H9 (cell line): ENCODE results near the gene VWA8. TPM values are rescaled to one million over a fixed set of nuclear protein-coding genes. Genes with fewer than 3 reads are reported as not detected.

ENCODE experiments used
- DNase-seq: peaks from one replicate; pipeline ENCODE4 v3.0.0-alpha.2; 2017
- H2AFZ ChIP-seq: one replicate; pipeline ENCODE4 v1.6.1; 2013; ENCODE audit warnings: mild to moderate bottlenecking, low read length, control low read depth, moderate library complexity
- H2AK5ac ChIP-seq: 2 replicates; pipeline ENCODE4 v1.6.1; 2013; ENCODE audit warnings: low read length, control low read depth, mixed read lengths; ENCODE audit not compliant: insufficient read length
- H2BK120ac ChIP-seq: one replicate; pipeline ENCODE4 v1.6.1; 2013; ENCODE audit warnings: low read depth, mild to moderate bottlenecking, low read length, control low read depth, inconsistent platforms; ENCODE audit not compliant: poor library complexity, severe bottlenecking
- H2BK12ac ChIP-seq: 2 replicates; pipeline ENCODE4 v1.6.1; 2013; ENCODE audit warnings: low read length, control low read depth, mixed read lengths, low read depth; ENCODE audit not compliant: insufficient read length
- H2BK15ac ChIP-seq: 2 replicates; pipeline ENCODE4 v1.6.1; 2013; ENCODE audit warnings: low read depth, low read length, control low read depth
- H2BK20ac ChIP-seq: one replicate; pipeline ENCODE4 v1.6.1; 2013; ENCODE audit warnings: low read depth, mild to moderate bottlenecking, low read length, control low read depth, inconsistent platforms; ENCODE audit not compliant: poor library complexity, severe bottlenecking
- H2BK5ac ChIP-seq: 2 replicates; pipeline ENCODE4 v1.6.1; 2013; ENCODE audit warnings: low read length, control low read depth, mixed read lengths; ENCODE audit not compliant: insufficient read length
- H3K14ac ChIP-seq: 2 replicates; pipeline ENCODE4 v1.6.1; 2013; ENCODE audit warnings: low read length, control low read depth; ENCODE audit not compliant: insufficient read depth
- H3K18ac ChIP-seq: 2 replicates; pipeline ENCODE4 v1.6.1; 2013; ENCODE audit warnings: low read depth, mild to moderate bottlenecking, mixed read lengths, low read length, control low read depth; ENCODE audit not compliant: insufficient read length
- H3K23ac ChIP-seq: 2 replicates; pipeline ENCODE4 v1.6.1; 2013; ENCODE audit warnings: low read length, control low read depth, mixed read lengths, low read depth; ENCODE audit not compliant: insufficient read length
- H3K23me2 ChIP-seq: 2 replicates; pipeline ENCODE4 v1.6.1; 2013; ENCODE audit warnings: low read depth, mild to moderate bottlenecking, mixed read lengths, low read length, control low read depth; ENCODE audit not compliant: insufficient read length, poor library complexity, severe bottlenecking
- H3K27ac ChIP-seq: 2 replicates; pipeline ENCODE4 v1.5.1; 2013; ENCODE audit warnings: low read length, control low read depth, mixed read lengths, low read depth; ENCODE audit not compliant: insufficient read length
- H3K27me3 ChIP-seq: 2 replicates; pipeline ENCODE4 v1.6.1; 2013; ENCODE audit warnings: low read length, control low read depth, inconsistent platforms; ENCODE audit not compliant: insufficient read depth
- H3K4ac ChIP-seq: 2 replicates; pipeline ENCODE4 v1.6.1; 2013; ENCODE audit warnings: low read depth, mild to moderate bottlenecking, control low read depth, inconsistent platforms, low read length, moderate library complexity
- H3K4me1 ChIP-seq: 2 replicates; pipeline ENCODE4 v1.6.1; 2013; ENCODE audit warnings: low read length, control low read depth, inconsistent platforms; ENCODE audit not compliant: insufficient read depth
- H3K4me2 ChIP-seq: 2 replicates; pipeline ENCODE4 v1.6.1; 2013; ENCODE audit warnings: low read length, control low read depth, mixed read lengths; ENCODE audit not compliant: insufficient read length, insufficient read depth
- H3K56ac ChIP-seq: 2 replicates; pipeline ENCODE4 v1.6.1; 2013; ENCODE audit warnings: low read depth, mild to moderate bottlenecking, mixed read lengths, low read length, control low read depth; ENCODE audit not compliant: insufficient read length
- H3K79me1 ChIP-seq: 2 replicates; pipeline ENCODE4 v1.6.1; 2013; ENCODE audit warnings: low read depth, mild to moderate bottlenecking, moderate library complexity, low read length, control low read depth, inconsistent platforms; ENCODE audit not compliant: insufficient read depth, poor library complexity, severe bottlenecking
- H3K79me2 ChIP-seq: 2 replicates; pipeline ENCODE4 v1.6.1; 2013; ENCODE audit warnings: low read length, control low read depth, inconsistent platforms; ENCODE audit not compliant: insufficient read depth
- H3K9ac ChIP-seq: 2 replicates; pipeline ENCODE4 v1.6.1; 2013; ENCODE audit warnings: low read length, control low read depth, mixed read lengths; ENCODE audit not compliant: insufficient read length; ENCODE audit errors: extremely low read depth
- H3K9me3 ChIP-seq: one replicate; pipeline ENCODE4 v1.6.1; 2013; ENCODE audit warnings: low read depth, low read length, inconsistent platforms; ENCODE audit not compliant: control insufficient read depth
- H3T11ph ChIP-seq: one replicate; pipeline ENCODE4 v1.6.1; 2013; ENCODE audit warnings: mild to moderate bottlenecking, low read length, control low read depth, inconsistent platforms
- H4K20me1 ChIP-seq: one replicate; pipeline ENCODE4 v1.6.1; 2013; ENCODE audit not compliant: control insufficient read depth, insufficient read length, insufficient read depth
- H4K5ac ChIP-seq: 2 replicates; pipeline ENCODE4 v1.6.1; 2013; ENCODE audit warnings: low read depth, mild to moderate bottlenecking, mixed read lengths, low read length, control low read depth; ENCODE audit not compliant: insufficient read length
- H4K8ac ChIP-seq: replicated peaks from 2 replicates; pipeline ENCODE4 v1.6.1; 2013; ENCODE audit warnings: low read length, control low read depth, mixed read lengths, low read depth; ENCODE audit not compliant: insufficient read length
- H4K91ac ChIP-seq: 2 replicates; pipeline ENCODE4 v1.6.1; 2013; ENCODE audit warnings: low read depth, mild to moderate bottlenecking, moderate library complexity, mixed read lengths, low read length, control low read depth; ENCODE audit not compliant: insufficient read length
- H3K27ac Mint-ChIP-seq, 3 experiments: 2 replicates in 2 of 3; 3 replicates in 1 of 3; pipeline ENCODE4 v1.8.0; 2020 to 2021; ENCODE audit warnings: mixed read lengths in 3 of 3, mild to moderate bottlenecking in 1 of 3, moderate library complexity in 1 of 3
- H3K27me3 Mint-ChIP-seq: 2 replicates; pipeline ENCODE4 v1.8.0; 2021; ENCODE audit warnings: low read depth, mild to moderate bottlenecking, moderate library complexity, mixed read lengths
- H3K36me3 Mint-ChIP-seq, 3 experiments: 2 replicates in 2 of 3; 3 replicates in 1 of 3; pipeline ENCODE4 v1.8.0; 2020 to 2021; ENCODE audit warnings: low read depth in 3 of 3, mixed read lengths in 3 of 3; ENCODE audit not compliant: insufficient read depth in 1 of 3
- H3K4me1 Mint-ChIP-seq, 2 experiments: 2 replicates each; pipeline ENCODE4 v1.8.0; 2020; ENCODE audit warnings: mixed read lengths in 2 of 2
- H3K4me3 Mint-ChIP-seq, 2 experiments: 2 replicates in 1 of 2; 3 replicates in 1 of 2; pipeline ENCODE4 v1.8.0; 2020 to 2021; ENCODE audit warnings: mild to moderate bottlenecking in 2 of 2, mixed read lengths in 2 of 2, moderate library complexity in 1 of 2
- H3K9me3 Mint-ChIP-seq, 2 experiments: 2 replicates in 1 of 2; 3 replicates in 1 of 2; pipeline ENCODE4 v1.8.0; 2020; ENCODE audit warnings: mild to moderate bottlenecking in 2 of 2, mixed read lengths in 2 of 2, moderate library complexity in 1 of 2
- total RNA-seq: library from RNA; stranded (reverse); gene quantifications from 2 replicates; pipeline ENCODE4 v1.2.1, GENCODE V29; 2021
- TF ChIP-seq, protein P1 (sequence below): fragments of 200-600 bp; sonication (generic); conservative IDR thresholded peaks from 3 replicates; pipeline ENCODE4 v1.8.0; 2021; ENCODE audit warnings: antibody characterized with exemption, mild to moderate bottlenecking

Gene VWA8
- total RNA-seq, 1 experiment from 2014 or later, result 17.4 TPM

DNA sequence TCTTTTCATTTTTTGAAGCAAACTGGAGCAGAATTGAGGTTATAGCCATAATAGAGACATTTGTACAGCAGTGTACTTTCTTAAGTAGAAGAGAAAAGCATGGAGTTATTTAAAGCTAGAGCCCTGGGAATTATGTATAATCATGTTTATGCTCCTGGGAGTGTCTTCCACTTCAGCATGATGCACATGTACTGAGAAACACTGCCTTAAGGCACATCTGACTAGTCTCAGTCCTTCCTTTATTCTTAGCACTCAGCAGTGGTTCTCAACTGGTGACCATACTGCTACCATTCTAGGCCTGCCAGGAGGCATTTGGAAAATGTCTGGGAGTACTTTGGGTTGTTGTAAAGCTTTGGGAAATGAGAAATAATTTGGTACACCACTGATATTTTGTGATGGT is 45.8 kb downstream of the VWA8 start:
- no peak overlapping the region for H3K27ac Mint-ChIP-seq
- no peak overlapping the region for H2AK5ac ChIP-seq
- H3K18ac ChIP-seq, result no peak overlapping the region
- H3K56ac ChIP-seq, result no peak overlapping the region
- no peak overlapping the region for H2BK5ac ChIP-seq
- no peaks in the 10 kb centered on the region for H3K9me3 ChIP-seq
- 0 out of 2 replicates have a peak, but pooled peaks cover 1% of the 10 kb centered on the region for H3K79me2 ChIP-seq
- no peak overlapping the region for H3T11ph ChIP-seq
- no peaks in the 10 kb centered on the region for H3K23me2 ChIP-seq
- TF ChIP-seq, protein P1, sequence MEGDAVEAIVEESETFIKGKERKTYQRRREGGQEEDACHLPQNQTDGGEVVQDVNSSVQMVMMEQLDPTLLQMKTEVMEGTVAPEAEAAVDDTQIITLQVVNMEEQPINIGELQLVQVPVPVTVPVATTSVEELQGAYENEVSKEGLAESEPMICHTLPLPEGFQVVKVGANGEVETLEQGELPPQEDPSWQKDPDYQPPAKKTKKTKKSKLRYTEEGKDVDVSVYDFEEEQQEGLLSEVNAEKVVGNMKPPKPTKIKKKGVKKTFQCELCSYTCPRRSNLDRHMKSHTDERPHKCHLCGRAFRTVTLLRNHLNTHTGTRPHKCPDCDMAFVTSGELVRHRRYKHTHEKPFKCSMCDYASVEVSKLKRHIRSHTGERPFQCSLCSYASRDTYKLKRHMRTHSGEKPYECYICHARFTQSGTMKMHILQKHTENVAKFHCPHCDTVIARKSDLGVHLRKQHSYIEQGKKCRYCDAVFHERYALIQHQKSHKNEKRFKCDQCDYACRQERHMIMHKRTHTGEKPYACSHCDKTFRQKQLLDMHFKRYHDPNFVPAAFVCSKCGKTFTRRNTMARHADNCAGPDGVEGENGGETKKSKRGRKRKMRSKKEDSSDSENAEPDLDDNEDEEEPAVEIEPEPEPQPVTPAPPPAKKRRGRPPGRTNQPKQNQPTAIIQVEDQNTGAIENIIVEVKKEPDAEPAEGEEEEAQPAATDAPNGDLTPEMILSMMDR, result no peak
- no peak overlapping the region for H3K14ac ChIP-seq
- no peak overlapping the region for H2BK12ac ChIP-seq
- DNase-seq, result no peak
- no peak overlapping the region for H2BK20ac ChIP-seq
- no peak overlapping the region for H2BK120ac ChIP-seq
- H3K4ac ChIP-seq, result no peak overlapping the region
- H3K4me2 ChIP-seq, result no peak overlapping the region
- no peak overlapping the region for H2BK15ac ChIP-seq
- no peaks in the 10 kb centered on the region for H3K4me1 ChIP-seq
- no peak overlapping the region for H3K27ac ChIP-seq
- no peaks in the 10 kb centered on the region for H3K79me1 ChIP-seq
- H3K23ac ChIP-seq, result no peak overlapping the region
- peaks cover 7 to 8% of the 10 kb centered on the region in 2 experiments; a peak in 2 of 4 replicates for H3K4me1 Mint-ChIP-seq
- H4K91ac ChIP-seq, result no peak overlapping the region
- H3K9me3 Mint-ChIP-seq, result no peaks in the 10 kb centered on the region
- no peaks in the 10 kb centered on the region for H4K20me1 ChIP-seq
- no peak overlapping the region for H4K5ac ChIP-seq
- no peaks in the 10 kb centered on the region for H3K27me3 Mint-ChIP-seq
- peaks cover 0 to 2% (median 0%) of the 10 kb centered on the region in 3 experiments; a peak in 2 of 7 replicates for H3K36me3 Mint-ChIP-seq
- no peak overlapping the region for H3K9ac ChIP-seq
- H3K4me3 Mint-ChIP-seq, result no peak overlapping the region
- H2AFZ ChIP-seq, result no peak overlapping the region
- H3K27me3 ChIP-seq, result no peaks in the 10 kb centered on the region
- no peak overlapping the region for H4K8ac ChIP-seq
